ENCODE measurements around the gene CTSC. TPM values are rescaled to one million over a fixed set of nuclear protein-coding genes. Genes with fewer than 3 reads are reported as not detected.

Gene CTSC
- polyA plus RNA-seq, 1 donor from 2014 or later, result 5.2 TPM

DNA sequence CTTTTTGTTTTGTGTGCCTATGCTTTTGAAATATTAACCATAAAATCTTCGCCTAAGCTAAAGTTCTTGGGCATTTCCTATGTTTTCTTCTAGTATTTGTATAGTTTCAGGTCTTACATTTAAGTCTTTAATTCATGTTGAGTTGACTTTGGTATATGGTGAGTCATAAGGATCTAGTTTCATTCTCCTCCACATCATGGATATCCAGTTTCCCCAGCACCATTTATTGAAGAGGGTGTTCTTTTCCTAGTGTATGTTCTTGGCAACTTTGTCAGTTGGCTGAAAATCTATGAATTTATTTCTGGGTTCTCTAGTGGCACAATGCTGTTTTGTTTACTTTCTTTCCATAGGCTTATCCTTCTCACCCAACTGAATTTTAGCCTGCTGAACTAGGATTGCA, 49.0 kb downstream of the CTSC start:
- no peaks in the 10 kb centered on the region for H3K79me2 ChIP-seq (replicated peaks; ENCODE audit: insufficient read depth, low read length)
- TF ChIP-seq EZH2 (IDR thresholded peaks at IDR 0.05; ENCODE audit: borderline replicate concordance, insufficient read depth, low read length, poor library complexity, severe bottlenecking) (no peak), MXI1 (conservative IDR thresholded peaks at IDR 0.05; ENCODE audit: poor library complexity, severe bottlenecking) (no peak), POLR2AphosphoS5 (IDR thresholded peaks at IDR 0.05) (no peak), TAF1 (IDR thresholded peaks at IDR 0.05; ENCODE audit: low read depth) (no peak), RAD21 (conservative IDR thresholded peaks at IDR 0.05) (no peak), REST (IDR thresholded peaks at IDR 0.05; ENCODE audit: borderline replicate concordance) (no peak), SMC3 (conservative IDR thresholded peaks at IDR 0.05; ENCODE audit: poor library complexity) (no peak), EP300 (conservative IDR thresholded peaks at IDR 0.05; ENCODE audit: poor library complexity, severe bottlenecking) (no peak), CTCF (IDR thresholded peaks at IDR 0.05; ENCODE audit: poor library complexity, severe bottlenecking) (no peak)
- no peaks in the 10 kb centered on the region for H3K9me2 ChIP-seq (ENCODE audit: insufficient read depth, low read length)
- no peak overlapping the region for H3K4me2 ChIP-seq (ENCODE audit: low read length)
- H3K9me3 ChIP-seq (ENCODE audit: low read length), result no peaks in the 10 kb centered on the region
- no peak overlapping the region for H3K9ac ChIP-seq (ENCODE audit: low read length)
- H4K20me1 ChIP-seq (ENCODE audit: insufficient read depth), result no peaks in the 10 kb centered on the region
- no peak overlapping the region for H3K27ac ChIP-seq (ENCODE audit: low read length)
- no peaks in the 10 kb centered on the region for H3K27me3 ChIP-seq (ENCODE audit: insufficient read depth, low read depth, low read length)
- no peaks in the 10 kb centered on the region for H3K36me3 ChIP-seq (ENCODE audit: insufficient read depth, low read length)
- H2AFZ ChIP-seq (ENCODE audit: low read depth, low read length), result no peak overlapping the region
- H3F3A ChIP-seq (ENCODE audit: insufficient read depth, low read length, poor library complexity, severe bottlenecking), result no peaks in the 10 kb centered on the region
- no peak overlapping the region for H3K4me3 ChIP-seq (ENCODE audit: low read length)

GRCh38 chr11:88284336-88285050, 53.0 kb downstream of the CTSC start:
- no peaks in the 10 kb centered on the region for H3K79me2 ChIP-seq (replicated peaks; ENCODE audit: insufficient read depth, low read length)
- no peaks in the 10 kb centered on the region for H3K9me3 ChIP-seq (ENCODE audit: low read length)
- no peak overlapping the region for H2AFZ ChIP-seq (ENCODE audit: low read depth, low read length)
- no peak overlapping the region for H3K4me2 ChIP-seq (ENCODE audit: low read length)
- H3K9ac ChIP-seq (ENCODE audit: low read length), result no peak overlapping the region
- H3F3A ChIP-seq (ENCODE audit: insufficient read depth, low read length, poor library complexity, severe bottlenecking), result no peaks in the 10 kb centered on the region
- no peaks in the 10 kb centered on the region for H3K9me2 ChIP-seq (ENCODE audit: insufficient read depth, low read length)
- no peak overlapping the region for H3K27ac ChIP-seq (ENCODE audit: low read length)
- no peaks in the 10 kb centered on the region for H3K36me3 ChIP-seq (ENCODE audit: insufficient read depth, low read length)
- no peak for TF ChIP-seq RAD21 (conservative IDR thresholded peaks at IDR 0.05)
- no peak for TF ChIP-seq EZH2 (IDR thresholded peaks at IDR 0.05; ENCODE audit: borderline replicate concordance, insufficient read depth, low read length, poor library complexity, severe bottlenecking)
- TF ChIP-seq POLR2AphosphoS5 (IDR thresholded peaks at IDR 0.05), result no peak
- no peak for TF ChIP-seq TAF1 (IDR thresholded peaks at IDR 0.05; ENCODE audit: low read depth)
- TF ChIP-seq REST (IDR thresholded peaks at IDR 0.05; ENCODE audit: borderline replicate concordance), result no peak
- no peak for TF ChIP-seq EP300 (conservative IDR thresholded peaks at IDR 0.05; ENCODE audit: poor library complexity, severe bottlenecking)
- no peak for TF ChIP-seq CTCF (IDR thresholded peaks at IDR 0.05; ENCODE audit: poor library complexity, severe bottlenecking)
- TF ChIP-seq SMC3 (conservative IDR thresholded peaks at IDR 0.05; ENCODE audit: poor library complexity), result no peak
- TF ChIP-seq MXI1 (conservative IDR thresholded peaks at IDR 0.05; ENCODE audit: poor library complexity, severe bottlenecking), result no peak
- H3K27me3 ChIP-seq (ENCODE audit: insufficient read depth, low read depth, low read length), result no peaks in the 10 kb centered on the region
- no peak overlapping the region for H3K4me3 ChIP-seq (ENCODE audit: low read length)
- H4K20me1 ChIP-seq (ENCODE audit: insufficient read depth), result no peaks in the 10 kb centered on the region
